AG20443 (cell line): ENCODE data around the gene PFDN2.
A peak's percentile ranks its signal among the peaks of the same experiment; 100 is the strongest.
"Not testable (repeated sequence)": the region's sequence is repeated elsewhere in the genome, so short reads cannot be mapped to it uniquely, and the experiment has no call there.

ENCODE experiments used
- DNase-seq: peaks from one replicate; pipeline ENCODE4 v3.0.0; 2012; ENCODE audit warnings: low spot score, mixed read lengths

PFDN2 gene

GRCh38 chr1:161138431-161138830 is 20.6 kb upstream of the PFDN2 start:
- DNase-seq: no peak

- no peak for DNase-seq
Observed at GRCh38 chr1:161137881-161138280, 20.0 kb upstream of the PFDN2 start.

GRCh38 chr1:161133220-161133740 is 15.4 kb upstream of the PFDN2 start:
- peak; percentile 13 for DNase-seq

GRCh38 chr1:161132410-161133219 is 14.8 kb upstream of the PFDN2 start, which contains the start of gene DEDD:
TSS of gene DEDD (minus strand) at chr1:161132667. CDS start at chr1:161124462, 8,205 bp downstream.
- peak; percentile 94 for DNase-seq

- peak; percentile 32 for DNase-seq
Observed at GRCh38 chr1:161131523-161132409, 13.9 kb upstream of the PFDN2 start.

- no peak for DNase-seq
Observed at GRCh38 chr1:161130266-161130665, 12.4 kb upstream of the PFDN2 start.

GRCh38 chr1:161128591-161129420 is 11.0 kb upstream of the PFDN2 start:
- no peak for DNase-seq

- DNase-seq: no peak
Observed at GRCh38 chr1:161127649-161128048, 9.8 kb upstream of the PFDN2 start.

- no peak for DNase-seq
Observed at GRCh38 chr1:161122967-161123366, 5.1 kb upstream of the PFDN2 start.

- no peak for DNase-seq
Observed at GRCh38 chr1:161121834-161122233, 4.0 kb upstream of the PFDN2 start.

GRCh38 chr1:161121042-161121650 is 3.3 kb upstream of the PFDN2 start:
- DNase-seq: no peak

- peak; percentile 77 for DNase-seq
Observed at GRCh38 chr1:161119092-161119903, 1.5 kb upstream of the PFDN2 start.

GRCh38 chr1:161115961-161116360 is 1.9 kb downstream of the PFDN2 start:
- not testable (repeated sequence) for DNase-seq

- DNase-seq: no peak
Observed at GRCh38 chr1:161115132-161115711, 2.6 kb downstream of the PFDN2 start.

GRCh38 chr1:161114556-161114955 is 3.3 kb downstream of the PFDN2 start:
- no peak for DNase-seq

- DNase-seq: no peak
Observed at GRCh38 chr1:161113915-161114314, 3.9 kb downstream of the PFDN2 start.

- DNase-seq: no peak
Observed at GRCh38 chr1:161111527-161111926, 6.3 kb downstream of the PFDN2 start.

- DNase-seq: no peak
Observed at GRCh38 chr1:161111117-161111516, 6.7 kb downstream of the PFDN2 start.

GRCh38 chr1:161106431-161106830 is 11.4 kb downstream of the PFDN2 start:
- DNase-seq: no peak

- DNase-seq: no peak
Observed at GRCh38 chr1:161100556-161100955, 17.3 kb downstream of the PFDN2 start.
